ENCODE measurements around the gene NOL9.

DNA sequence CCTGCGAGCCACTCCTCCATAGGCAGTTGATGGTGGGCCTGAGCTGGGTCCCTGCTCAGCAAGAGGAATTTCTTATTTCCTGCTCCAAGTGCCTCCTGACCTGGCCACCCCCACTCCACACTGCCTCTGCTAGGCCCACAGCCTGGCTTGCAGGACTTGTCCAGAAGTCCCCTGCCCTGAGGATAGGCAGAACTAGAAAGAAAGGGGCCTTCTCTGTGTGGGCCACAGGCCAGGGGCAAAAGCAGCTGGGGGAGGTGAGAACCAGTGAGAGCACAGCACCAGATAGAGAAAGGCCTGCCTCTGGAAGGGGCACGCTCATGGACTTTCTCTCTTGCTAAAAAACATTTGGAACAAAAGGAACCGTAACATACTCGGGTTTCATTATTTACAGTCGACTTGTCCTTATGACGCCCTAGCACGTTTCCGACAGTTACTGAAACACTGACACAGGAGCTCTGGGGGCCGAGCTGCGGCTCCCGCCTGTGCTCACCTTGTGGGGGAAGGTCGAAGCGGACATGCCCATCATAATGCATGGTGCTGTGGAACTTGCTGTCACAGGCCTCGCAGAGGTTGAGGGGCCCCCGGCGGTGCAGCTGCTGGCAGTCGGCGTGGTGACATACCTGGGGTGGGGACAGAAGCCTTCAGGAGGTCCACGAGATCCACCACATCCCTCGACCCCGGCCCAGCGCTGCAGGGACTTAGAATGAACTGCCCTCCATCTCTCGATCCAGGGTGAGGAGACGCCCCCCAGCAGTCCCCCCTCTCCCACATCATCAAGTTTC is 77.1 kb downstream of the NOL9 start:
- TF ChIP-seq POLR2A (IDR thresholded peaks at IDR 0.05; ENCODE audit: low read depth, low read length): no peak
- no peak for TF ChIP-seq POLR2AphosphoS5 (IDR thresholded peaks at IDR 0.05; ENCODE audit: low read depth, low read length)
- no peak for TF ChIP-seq TAF1 (IDR thresholded peaks at IDR 0.05; ENCODE audit: borderline replicate concordance, low read depth, low read length)
